ENCODE data around the gene MED27.

MED27 gene

GRCh38 chr9:132079391-132080091 lies at the start of gene MED27:
Gene MED27, minus strand, starts transcription at chr9:132079867. Its CDS starts 23 bp downstream, at chr9:132079844.
- peak; percentile 93 for DNase-seq (ENCODE audit: low spot score)

- no peak for DNase-seq (ENCODE audit: low spot score)
Measured at GRCh38 chr9:132127888-132128534, 48.3 kb upstream of the MED27 start.

DNA sequence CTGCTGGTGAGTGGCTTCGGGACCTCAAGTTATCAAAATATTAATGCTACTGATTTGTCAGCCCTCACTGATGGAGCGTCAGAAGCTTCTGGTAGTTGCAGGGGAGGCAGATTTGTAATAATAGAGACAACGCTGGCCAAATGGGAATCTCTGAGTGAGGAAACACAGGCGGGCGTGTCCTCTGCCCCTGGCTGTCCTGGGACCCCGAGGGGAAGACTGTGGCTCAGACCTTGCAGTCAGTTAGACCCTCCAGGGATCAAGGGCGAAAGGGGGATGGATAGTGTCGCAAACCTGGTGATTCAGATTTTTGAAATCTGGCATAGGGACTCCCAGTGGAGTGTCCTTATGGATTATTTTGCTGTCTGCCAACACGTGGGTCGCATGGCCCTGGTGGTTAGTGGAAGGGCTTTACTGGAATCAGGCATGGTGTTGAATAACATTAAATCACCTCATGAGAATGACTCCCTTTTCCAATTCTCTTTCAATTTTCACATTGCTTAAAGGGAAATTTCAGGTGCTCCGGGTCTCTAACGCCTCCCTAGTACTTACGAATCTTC lies 47.1 kb upstream of the MED27 start:
- DNase-seq (ENCODE audit: low spot score), result no peak

- no peak for DNase-seq (ENCODE audit: low spot score)
Measured at GRCh38 chr9:132125944-132126679, 46.4 kb upstream of the MED27 start.

GRCh38 chr9:132125361-132125760 lies 45.7 kb upstream of the MED27 start:
- no peak for DNase-seq (ENCODE audit: low spot score)

- no peak for DNase-seq (ENCODE audit: low spot score)
Measured at GRCh38 chr9:132124800-132125199, 45.1 kb upstream of the MED27 start.

- DNase-seq (ENCODE audit: low spot score), result no peak
Measured at GRCh38 chr9:132121021-132121420, 41.4 kb upstream of the MED27 start.

GRCh38 chr9:132117694-132118093 lies 38.0 kb upstream of the MED27 start:
- no peak for DNase-seq (ENCODE audit: low spot score)

DNA sequence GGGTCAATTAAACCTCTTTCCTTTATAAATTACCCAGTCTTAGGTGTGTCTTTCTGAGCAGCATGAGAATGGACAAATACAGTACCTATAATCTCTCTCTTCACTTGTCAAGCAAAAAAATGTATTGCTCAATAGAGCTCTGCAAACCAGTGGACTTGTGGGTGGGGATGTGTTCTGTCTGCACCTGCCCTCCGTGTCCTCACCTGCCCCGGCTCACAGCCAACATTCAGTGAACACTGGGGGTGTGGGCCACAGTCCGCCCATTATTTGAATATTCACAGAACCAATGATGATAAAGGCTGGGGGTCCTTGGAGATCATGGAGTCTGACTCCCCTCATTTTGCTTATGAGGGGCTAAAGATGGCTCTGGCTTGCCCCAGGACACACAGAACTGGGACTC lies 36.9 kb upstream of the MED27 start:
- no peak for DNase-seq (ENCODE audit: low spot score)

DNA sequence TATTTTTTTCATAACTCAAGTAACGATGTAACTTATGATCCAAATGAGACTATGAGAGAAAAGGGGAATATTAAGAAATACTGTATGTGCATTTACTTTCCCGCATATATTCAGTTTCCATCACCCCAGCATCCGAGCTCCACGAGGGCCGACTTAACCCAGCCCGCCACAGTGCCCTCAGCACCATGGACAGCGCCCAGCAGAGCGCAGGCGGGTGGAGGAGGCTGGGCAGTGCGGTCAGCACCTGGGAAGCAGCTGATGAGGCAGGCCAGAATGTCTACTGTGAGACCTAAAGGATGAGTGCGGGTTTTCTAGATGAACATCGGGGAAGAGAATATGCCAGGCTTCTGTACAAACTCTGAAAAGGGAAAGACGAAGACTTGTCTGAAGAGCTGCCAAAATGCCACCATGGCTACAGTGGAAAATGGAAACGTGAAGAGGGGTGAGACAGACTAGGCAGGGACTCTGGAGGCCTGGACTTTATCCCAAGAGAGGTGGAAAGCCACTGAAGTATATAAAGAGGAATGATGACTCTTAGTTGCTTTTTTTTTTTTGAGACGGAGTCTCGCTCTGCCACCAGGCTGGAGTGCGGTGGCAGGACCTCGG lies 34.5 kb upstream of the MED27 start:
- DNase-seq (ENCODE audit: low spot score), result peak; percentile 74

GRCh38 chr9:132109291-132109690 lies 29.6 kb upstream of the MED27 start:
- DNase-seq (ENCODE audit: low spot score), result no peak

GRCh38 chr9:132108728-132109127 lies 29.1 kb upstream of the MED27 start:
- no peak for DNase-seq (ENCODE audit: low spot score)

DNA sequence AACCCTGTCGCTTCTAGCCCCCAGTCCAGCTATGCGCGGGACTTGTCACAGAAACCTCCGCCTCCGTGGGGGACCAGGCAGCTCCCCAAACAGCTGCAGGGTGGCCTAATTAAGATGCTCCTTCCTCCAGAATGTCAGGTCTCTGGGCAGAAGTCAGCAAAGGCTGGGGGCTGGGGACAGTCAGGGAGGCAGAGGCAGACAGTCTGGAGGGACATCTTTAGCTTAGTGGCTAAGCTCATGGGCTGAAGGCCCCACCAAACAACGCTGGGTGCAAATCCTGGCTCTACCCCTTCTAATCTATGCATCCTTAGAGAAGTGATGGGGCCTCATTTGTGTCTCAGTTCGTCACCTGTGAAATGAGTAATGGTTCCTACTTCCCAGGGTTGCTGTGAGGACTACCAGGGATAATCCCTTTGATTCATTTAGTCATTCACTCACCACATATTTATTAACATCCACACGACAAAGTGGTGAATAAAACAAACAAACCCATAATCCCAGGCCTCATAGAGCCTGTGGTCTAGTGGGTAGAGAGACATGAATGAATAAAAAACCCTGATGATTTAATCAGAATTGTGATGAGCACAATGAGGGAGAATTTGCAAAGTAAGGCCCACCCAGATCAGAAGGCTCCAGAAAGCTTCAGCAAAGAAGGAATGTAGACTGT lies 20.2 kb upstream of the MED27 start:
- no peak for DNase-seq (ENCODE audit: low spot score)

GRCh38 chr9:132099167-132099566 lies 19.5 kb upstream of the MED27 start:
- DNase-seq (ENCODE audit: low spot score), result no peak

GRCh38 chr9:132094314-132094791 lies 14.7 kb upstream of the MED27 start:
- DNase-seq (ENCODE audit: low spot score), result no peak

GRCh38 chr9:132090771-132091170 lies 11.1 kb upstream of the MED27 start:
- no peak for DNase-seq (ENCODE audit: low spot score)

DNA sequence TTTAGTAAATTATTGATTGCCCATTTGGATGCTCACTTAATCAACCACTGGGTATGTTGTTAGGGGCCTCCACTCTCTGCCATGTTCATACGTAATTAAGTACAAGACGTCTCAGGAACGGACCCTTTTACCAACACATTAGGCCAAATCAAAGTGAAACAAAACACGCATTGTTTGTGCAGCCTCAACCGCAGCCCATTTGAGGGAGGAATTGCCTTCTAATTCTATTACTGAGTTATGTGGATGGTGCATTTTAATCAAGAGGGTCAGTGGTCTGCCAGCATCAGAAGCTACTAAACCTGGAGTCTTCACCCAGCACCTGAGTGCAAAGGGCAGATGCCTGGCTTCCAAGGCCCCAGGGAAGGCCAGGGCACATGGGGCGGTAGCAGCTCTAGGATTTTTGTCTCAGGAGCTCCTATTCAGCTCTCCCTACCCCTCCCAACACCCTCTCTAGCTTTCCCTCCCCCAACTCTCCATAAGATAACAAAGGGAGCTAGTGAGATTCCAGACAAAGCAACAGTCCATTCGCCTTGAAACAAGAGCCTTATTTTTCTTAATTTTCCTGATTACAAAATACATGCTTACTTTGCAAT lies 7.9 kb upstream of the MED27 start:
- DNase-seq (ENCODE audit: low spot score), result no peak

DNA sequence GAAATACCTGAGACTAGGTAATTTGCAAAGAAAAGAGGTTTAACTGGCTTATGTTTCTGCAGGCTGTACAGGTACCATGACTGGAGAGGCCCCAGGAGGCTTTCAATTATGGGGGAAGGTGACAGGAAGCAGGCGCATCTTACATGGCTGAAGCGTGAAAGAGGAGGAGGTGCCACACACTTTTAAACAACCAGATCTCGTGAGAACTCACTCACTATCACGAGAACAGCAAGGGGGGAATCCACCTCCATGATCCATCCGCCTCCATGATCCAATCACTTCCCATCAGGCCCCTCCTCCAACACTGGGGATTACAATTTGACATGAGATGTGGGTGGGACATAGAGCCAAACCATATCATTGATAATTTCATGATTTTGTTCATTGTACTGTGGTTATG lies 2.5 kb upstream of the MED27 start:
- DNase-seq (ENCODE audit: low spot score), result no peak

GRCh38 chr9:132078699-132079356 lies 839 bp downstream of the MED27 start:
- no peak for DNase-seq (ENCODE audit: low spot score)

- DNase-seq (ENCODE audit: low spot score), result peak; percentile 60
Measured at GRCh38 chr9:132077881-132078698, 1.6 kb downstream of the MED27 start.

All from AG08395 (cell line).